Measurements from ENCODE around the gene CACNB4. TPM values are rescaled to one million over a fixed set of nuclear protein-coding genes. Genes with fewer than 3 reads are reported as not detected.
A peak's percentile ranks its signal among the peaks of the same experiment; 100 is the strongest.

Gene CACNB4
- total and polyA plus RNA-seq, 10 of the 15 experiments (the other 5 are each of a cell fraction or from before 2014, with no cell fraction given): 2.0 to 21.6 (median 9.3) TPM

GRCh38 chr2:151849413-151850010 is 249.3 kb downstream of the CACNB4 start:
- CTCF ChIA-PET: interaction anchor here (1.2 kb wide), 1 partner anchor 9 kb away, joined by 5 read pairs; no protein-coding TSS in a partner anchor
- no peaks in the 10 kb centered on the region for H3K79me2 ChIP-seq (ENCODE audit: control insufficient read depth, insufficient read depth, low read length)
- H3K9ac ChIP-seq (ENCODE audit: control insufficient read depth, insufficient read depth, low read length): no peak overlapping the region
- no peaks in the 10 kb centered on the region for H3K36me3 ChIP-seq (ENCODE audit: control insufficient read depth in 2 of 2, insufficient read depth in 2 of 2, low read length in 1 of 2)
- no peak overlapping the region for H3K4me2 ChIP-seq (ENCODE audit: control insufficient read depth, insufficient read depth)
- no peaks in the 10 kb centered on the region for H4K20me1 ChIP-seq (ENCODE audit: control insufficient read depth, insufficient read depth)
- H2AFZ ChIP-seq (ENCODE audit: control insufficient read depth, low read depth, low read length): no peak overlapping the region
- SMC1A ChIA-PET (ENCODE audit: uncharacterized antibody, unreplicated experiment): interaction anchor here (0.8 kb wide), 1 partner anchor 9 kb away, joined by 3 read pairs; no protein-coding TSS in a partner anchor
- WGBS (ENCODE audit: insufficient coverage, insufficient replicate concordance, low lambda C conversion rate, missing lambda C conversion rate): 65% methylated on average over 4 of the region's 4 CpGs
- ATAC-seq (0 out of 3 replicates have a peak, but pooled peaks have one; percentile 26), FAIRE-seq (no peak), DNase-seq (ENCODE audit: low read depth, low spot score) (no peak)
- no peak overlapping the region for H3K27ac ChIP-seq (ENCODE audit: control insufficient read depth, insufficient read depth)
- intact Hi-C loops (cut with micrococcal nuclease; ENCODE audit: unreplicated experiment): no loop called here
- no peak overlapping the region for H3K4me3 ChIP-seq
- TF ChIP-seq CBX5 (IDR thresholded peaks at IDR 0.05; ENCODE audit: low read depth) (no peak), NFIC (IDR thresholded peaks at IDR 0.05; ENCODE audit: low read depth, low read length) (no peak), CBX3 (IDR thresholded peaks at IDR 0.05; ENCODE audit: borderline replicate concordance, low read depth) (no peak), IRF3 (IDR thresholded peaks at IDR 0.05) (no peak), IRF4 (IDR thresholded peaks at IDR 0.05; ENCODE audit: low read depth, low read length) (no peak), POLR2AphosphoS5 (IDR thresholded peaks at IDR 0.05; ENCODE audit: low read length) (no peak), PML (IDR thresholded peaks at IDR 0.05; ENCODE audit: low read length) (no peak), ATF2 (IDR thresholded peaks at IDR 0.05; ENCODE audit: low read length) (no peak), JUND (IDR thresholded peaks at IDR 0.05; ENCODE audit: low read depth, low read length) (no peak), EGR1 (IDR thresholded peaks at IDR 0.05; ENCODE audit: borderline replicate concordance in 1 of 2, low read depth in 2 of 2, low read length in 2 of 2) (no peak), NR2C2 (IDR thresholded peaks at IDR 0.05; ENCODE audit: borderline replicate concordance, control insufficient read depth, insufficient read length, low read depth) (no peak), USF1 (IDR thresholded peaks at IDR 0.05; ENCODE audit: borderline replicate concordance, extremely low read length, insufficient read depth, low read depth, low read length) (no peak), EP300 (IDR thresholded peaks at IDR 0.05; ENCODE audit: borderline replicate concordance in 1 of 2, control insufficient read depth in 1 of 2, low read depth in 2 of 2, low read length in 2 of 2) (no peak), SMAD1 (IDR thresholded peaks at IDR 0.05; ENCODE audit: low read depth, partially characterized antibody) (no peak)
- TF ChIP-seq, protein P1, sequence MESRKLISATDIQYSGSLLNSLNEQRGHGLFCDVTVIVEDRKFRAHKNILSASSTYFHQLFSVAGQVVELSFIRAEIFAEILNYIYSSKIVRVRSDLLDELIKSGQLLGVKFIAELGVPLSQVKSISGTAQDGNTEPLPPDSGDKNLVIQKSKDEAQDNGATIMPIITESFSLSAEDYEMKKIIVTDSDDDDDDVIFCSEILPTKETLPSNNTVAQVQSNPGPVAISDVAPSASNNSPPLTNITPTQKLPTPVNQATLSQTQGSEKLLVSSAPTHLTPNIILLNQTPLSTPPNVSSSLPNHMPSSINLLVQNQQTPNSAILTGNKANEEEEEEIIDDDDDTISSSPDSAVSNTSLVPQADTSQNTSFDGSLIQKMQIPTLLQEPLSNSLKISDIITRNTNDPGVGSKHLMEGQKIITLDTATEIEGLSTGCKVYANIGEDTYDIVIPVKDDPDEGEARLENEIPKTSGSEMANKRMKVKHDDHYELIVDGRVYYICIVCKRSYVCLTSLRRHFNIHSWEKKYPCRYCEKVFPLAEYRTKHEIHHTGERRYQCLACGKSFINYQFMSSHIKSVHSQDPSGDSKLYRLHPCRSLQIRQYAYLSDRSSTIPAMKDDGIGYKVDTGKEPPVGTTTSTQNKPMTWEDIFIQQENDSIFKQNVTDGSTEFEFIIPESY (IDR thresholded peaks at IDR 0.05): no peak
- TF ChIP-seq, protein P2, sequence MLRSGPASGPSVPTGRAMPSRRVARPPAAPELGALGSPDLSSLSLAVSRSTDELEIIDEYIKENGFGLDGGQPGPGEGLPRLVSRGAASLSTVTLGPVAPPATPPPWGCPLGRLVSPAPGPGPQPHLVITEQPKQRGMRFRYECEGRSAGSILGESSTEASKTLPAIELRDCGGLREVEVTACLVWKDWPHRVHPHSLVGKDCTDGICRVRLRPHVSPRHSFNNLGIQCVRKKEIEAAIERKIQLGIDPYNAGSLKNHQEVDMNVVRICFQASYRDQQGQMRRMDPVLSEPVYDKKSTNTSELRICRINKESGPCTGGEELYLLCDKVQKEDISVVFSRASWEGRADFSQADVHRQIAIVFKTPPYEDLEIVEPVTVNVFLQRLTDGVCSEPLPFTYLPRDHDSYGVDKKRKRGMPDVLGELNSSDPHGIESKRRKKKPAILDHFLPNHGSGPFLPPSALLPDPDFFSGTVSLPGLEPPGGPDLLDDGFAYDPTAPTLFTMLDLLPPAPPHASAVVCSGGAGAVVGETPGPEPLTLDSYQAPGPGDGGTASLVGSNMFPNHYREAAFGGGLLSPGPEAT (IDR thresholded peaks at IDR 0.05; ENCODE audit: low read depth): no peak
- H3K4me1 ChIP-seq (ENCODE audit: control insufficient read depth, insufficient read depth, low read length): peaks cover 5% of the 10 kb centered on the region; the same call in 1 of the 2 replicates
- peaks cover 0 to 2% of the 10 kb centered on the region in 2 experiments; a peak in 1 of 4 replicates for H3K27me3 ChIP-seq (replicated peaks in 1 of 2; ENCODE audit: control insufficient read depth in 2 of 2, insufficient read depth in 2 of 2, low read length in 1 of 2)
- RAD21 ChIA-PET (ENCODE audit: unreplicated experiment): interaction anchor here (1.1 kb wide), 1 partner anchor 9 kb away, joined by 3 read pairs; no protein-coding TSS in a partner anchor
- H3K9me3 ChIP-seq (replicated peaks; ENCODE audit: control insufficient read depth, insufficient read depth, low read length): no peaks in the 10 kb centered on the region
- in situ Hi-C loops (cut with MboI): loop anchor here (10.0 kb wide), 1 partner anchor 315 kb away; no protein-coding TSS in a partner anchor
- BruUV-seq (replicated peaks): no TSS peak
- POLR2A ChIA-PET: interaction anchor here (0.6 kb wide), 1 partner anchor 961 kb away, joined by 3 read pairs; no protein-coding TSS in a partner anchor
